Peyer's patch (tissue), 4 donors: ENCODE data around the gene METTL16.
"Not testable (repeated sequence)": the region's sequence is repeated elsewhere in the genome, so short reads cannot be mapped to it uniquely, and the experiment has no call there.

Source experiments
- POLR2A ChIP-seq, 2 donors: fragments of 450-650 bp; IDR thresholded peaks; one replicate each; pipeline ENCODE4 v1.5.1; 2017; ENCODE audit warnings: antibody characterized with exemption in 2 of 2, mild to moderate bottlenecking in 2 of 2, moderate library complexity in 2 of 2
- TF ChIP-seq, protein P1 (sequence below), 6 experiments: fragments of 450-650 bp in 4 of 6; fragments of 200-600 bp in 2 of 6; sonication (generic) in 1 of 6; IDR thresholded peaks; one replicate each; pipeline ENCODE4 v1.5.1; 2017 to 2019; ENCODE audit warnings: antibody characterized with exemption in 6 of 6, mild to moderate bottlenecking in 3 of 6, moderate library complexity in 1 of 6

- TF ChIP-seq, protein P1, sequence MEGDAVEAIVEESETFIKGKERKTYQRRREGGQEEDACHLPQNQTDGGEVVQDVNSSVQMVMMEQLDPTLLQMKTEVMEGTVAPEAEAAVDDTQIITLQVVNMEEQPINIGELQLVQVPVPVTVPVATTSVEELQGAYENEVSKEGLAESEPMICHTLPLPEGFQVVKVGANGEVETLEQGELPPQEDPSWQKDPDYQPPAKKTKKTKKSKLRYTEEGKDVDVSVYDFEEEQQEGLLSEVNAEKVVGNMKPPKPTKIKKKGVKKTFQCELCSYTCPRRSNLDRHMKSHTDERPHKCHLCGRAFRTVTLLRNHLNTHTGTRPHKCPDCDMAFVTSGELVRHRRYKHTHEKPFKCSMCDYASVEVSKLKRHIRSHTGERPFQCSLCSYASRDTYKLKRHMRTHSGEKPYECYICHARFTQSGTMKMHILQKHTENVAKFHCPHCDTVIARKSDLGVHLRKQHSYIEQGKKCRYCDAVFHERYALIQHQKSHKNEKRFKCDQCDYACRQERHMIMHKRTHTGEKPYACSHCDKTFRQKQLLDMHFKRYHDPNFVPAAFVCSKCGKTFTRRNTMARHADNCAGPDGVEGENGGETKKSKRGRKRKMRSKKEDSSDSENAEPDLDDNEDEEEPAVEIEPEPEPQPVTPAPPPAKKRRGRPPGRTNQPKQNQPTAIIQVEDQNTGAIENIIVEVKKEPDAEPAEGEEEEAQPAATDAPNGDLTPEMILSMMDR (IDR thresholded peaks at IDR 0.05), result not testable (repeated sequence)
- not testable (repeated sequence) for TF ChIP-seq POLR2A (IDR thresholded peaks at IDR 0.05)
Observed at GRCh38 chr17:2447479-2447878, 64.2 kb downstream of the METTL16 start.
